Measurements from ENCODE around the gene MRPL42. TPM values are rescaled to one million over a fixed set of nuclear protein-coding genes. Genes with fewer than 3 reads are reported as not detected.

Gene MRPL42
- total RNA-seq, 1 donor from 2014 or later = 287 TPM

GRCh38 chr12:93422050-93422449 is 45.3 kb upstream of the MRPL42 start:
- no peak overlapping the region for H3K4me2 ChIP-seq
- H3K79me2 ChIP-seq (ENCODE audit: low read depth) = peaks cover 100% of the 10 kb centered on the region
- peaks cover 32% of the 10 kb centered on the region for H3K4me1 ChIP-seq
- DNase-seq (ENCODE audit: low spot score) = no peak
- H3K27ac ChIP-seq = no peak overlapping the region
- H3K36me3 ChIP-seq = no peaks in the 10 kb centered on the region
- no peak overlapping the region for H3K4me3 ChIP-seq
- Mint-ChIP-seq H3K36me3 (no peaks in the 10 kb centered on the region), H3K27ac (no peak overlapping the region), H3K9me3 (no peaks in the 10 kb centered on the region), H3K27me3 (ENCODE audit: insufficient read depth, low read depth) (no peaks in the 10 kb centered on the region), H3K4me3 (no peak overlapping the region), H3K4me1 (peaks cover 18% of the 10 kb centered on the region)
- no peaks in the 10 kb centered on the region for H3F3A ChIP-seq (ENCODE audit: low read depth)
- H4K20me1 ChIP-seq (ENCODE audit: low read depth) = peaks cover 100% of the 10 kb centered on the region
- H3K9ac ChIP-seq = no peak overlapping the region
- no peaks in the 10 kb centered on the region for H3K9me3 ChIP-seq (ENCODE audit: low read depth)
- no peak overlapping the region for H2AFZ ChIP-seq (replicated peaks)
- no peaks in the 10 kb centered on the region for H3K27me3 ChIP-seq
- TF ChIP-seq EZH2phosphoT487 (IDR thresholded peaks at IDR 0.05) = no peak
- TF ChIP-seq EZH2 (IDR thresholded peaks at IDR 0.05) = no peak
- no peak for TF ChIP-seq CTCF (IDR thresholded peaks at IDR 0.05)

GRCh38 chr12:93425736-93426411 is 41.4 kb upstream of the MRPL42 start:
- Histone ChIP-seq H3K9ac (no peak overlapping the region), H3K27ac (no peak overlapping the region), H4K20me1 (ENCODE audit: low read depth) (peaks cover 98% of the 10 kb centered on the region), H3K4me1 (peaks cover 32% of the 10 kb centered on the region), H3F3A (ENCODE audit: low read depth) (no peaks in the 10 kb centered on the region), H3K79me2 (ENCODE audit: low read depth) (peaks cover 100% of the 10 kb centered on the region), H3K27me3 (no peaks in the 10 kb centered on the region), H3K36me3 (no peaks in the 10 kb centered on the region), H3K4me2 (no peak overlapping the region), H3K4me3 (no peak overlapping the region), H3K9me3 (ENCODE audit: low read depth) (no peaks in the 10 kb centered on the region), H2AFZ (replicated peaks) (no peak overlapping the region)
- Mint-ChIP-seq H3K9me3 (no peaks in the 10 kb centered on the region), H3K4me1 (peaks cover 15% of the 10 kb centered on the region), H3K27ac (no peak overlapping the region), H3K36me3 (peaks cover 8% of the 10 kb centered on the region), H3K27me3 (ENCODE audit: insufficient read depth, low read depth) (no peaks in the 10 kb centered on the region), H3K4me3 (no peak overlapping the region)
- DNase-seq (ENCODE audit: low spot score) = no peak
- TF ChIP-seq EZH2 (IDR thresholded peaks at IDR 0.05) = no peak

- Mint-ChIP-seq H3K36me3 (peaks cover 8% of the 10 kb centered on the region), H3K27me3 (ENCODE audit: insufficient read depth, low read depth) (no peaks in the 10 kb centered on the region), H3K4me1 (peaks cover 13% of the 10 kb centered on the region), H3K9me3 (no peaks in the 10 kb centered on the region), H3K27ac (no peak overlapping the region), H3K4me3 (no peak overlapping the region)
- TF ChIP-seq EZH2 (IDR thresholded peaks at IDR 0.05) = no peak
- TF ChIP-seq CTCF (IDR thresholded peaks at IDR 0.05) = no peak
- no peak for TF ChIP-seq EZH2phosphoT487 (IDR thresholded peaks at IDR 0.05)
- no peak overlapping the region for H3K9ac ChIP-seq
- no peak overlapping the region for H3K4me2 ChIP-seq
- no peaks in the 10 kb centered on the region for H3K36me3 ChIP-seq
- no peak for DNase-seq (ENCODE audit: low spot score)
- H3K4me1 ChIP-seq = peaks cover 32% of the 10 kb centered on the region
- H4K20me1 ChIP-seq (ENCODE audit: low read depth) = peaks cover 98% of the 10 kb centered on the region
- peaks cover 100% of the 10 kb centered on the region for H3K79me2 ChIP-seq (ENCODE audit: low read depth)
- no peak overlapping the region for H3K27ac ChIP-seq
- no peak overlapping the region for H3K4me3 ChIP-seq
- no peaks in the 10 kb centered on the region for H3K9me3 ChIP-seq (ENCODE audit: low read depth)
- no peaks in the 10 kb centered on the region for H3K27me3 ChIP-seq
- H3F3A ChIP-seq (ENCODE audit: low read depth) = no peaks in the 10 kb centered on the region
- H2AFZ ChIP-seq (replicated peaks) = no peak overlapping the region
Observed at GRCh38 chr12:93426412-93426805, 40.9 kb upstream of the MRPL42 start.

GRCh38 chr12:93427779-93428564 is 39.3 kb upstream of the MRPL42 start:
- H3K27ac Mint-ChIP-seq = no peak overlapping the region
- peaks cover 13% of the 10 kb centered on the region for H3K36me3 Mint-ChIP-seq
- Histone ChIP-seq H3K36me3 (no peaks in the 10 kb centered on the region), H3K4me2 (no peak overlapping the region), H3K4me1 (peaks cover 25% of the 10 kb centered on the region), H3K9ac (no peak overlapping the region), H3K27ac (no peak overlapping the region), H3K79me2 (ENCODE audit: low read depth) (peaks cover 100% of the 10 kb centered on the region), H3F3A (ENCODE audit: low read depth) (no peaks in the 10 kb centered on the region), H3K9me3 (ENCODE audit: low read depth) (no peaks in the 10 kb centered on the region), H4K20me1 (ENCODE audit: low read depth) (peaks cover 98% of the 10 kb centered on the region), H3K4me3 (no peak overlapping the region), H3K27me3 (no peaks in the 10 kb centered on the region), H2AFZ (replicated peaks) (no peak overlapping the region)
- no peak for DNase-seq (ENCODE audit: low spot score)
- H3K9me3 Mint-ChIP-seq = peaks cover 2% of the 10 kb centered on the region
- no peak overlapping the region for H3K4me3 Mint-ChIP-seq
- no peak for TF ChIP-seq EZH2phosphoT487 (IDR thresholded peaks at IDR 0.05)
- TF ChIP-seq EZH2 (IDR thresholded peaks at IDR 0.05) = no peak
- TF ChIP-seq CTCF (IDR thresholded peaks at IDR 0.05) = no peak
- H3K4me1 Mint-ChIP-seq = peaks cover 10% of the 10 kb centered on the region
- peaks cover 3% of the 10 kb centered on the region for H3K27me3 Mint-ChIP-seq (ENCODE audit: insufficient read depth, low read depth)

Data from neural progenitor cell (in vitro differentiated cells).